ENCODE results near the gene ARHGAP6. TPM values are rescaled to one million over a fixed set of nuclear protein-coding genes. Genes with fewer than 3 reads are reported as not detected.

Gene ARHGAP6
- total RNA-seq, 1 donor from 2014 or later, result 4.9 TPM

DNA sequence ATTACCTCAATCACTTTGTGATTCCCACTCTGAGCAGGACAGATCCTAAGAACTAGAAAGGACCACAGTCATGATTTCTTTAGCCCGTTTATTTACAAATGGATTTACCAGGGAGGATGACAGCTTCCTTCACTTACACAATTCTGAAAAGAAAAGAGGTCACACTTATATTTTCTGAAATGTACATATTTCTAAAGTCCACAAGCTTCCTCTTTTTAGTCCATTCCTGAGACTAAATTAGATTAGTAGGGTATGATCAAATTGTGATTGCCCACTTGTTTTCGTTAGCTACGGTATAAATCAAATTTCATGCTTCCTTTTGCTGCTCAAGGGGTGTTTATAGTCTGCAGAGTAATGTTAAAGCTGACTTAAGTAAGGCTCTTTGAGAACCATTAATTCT lies 380.1 kb downstream of the ARHGAP6 start:
- no peak overlapping the region for H3K4me3 ChIP-seq (ENCODE audit: low read depth, low read length)
- DNase-seq (ENCODE audit: low read depth), result no peak
- TF ChIP-seq, protein P1, sequence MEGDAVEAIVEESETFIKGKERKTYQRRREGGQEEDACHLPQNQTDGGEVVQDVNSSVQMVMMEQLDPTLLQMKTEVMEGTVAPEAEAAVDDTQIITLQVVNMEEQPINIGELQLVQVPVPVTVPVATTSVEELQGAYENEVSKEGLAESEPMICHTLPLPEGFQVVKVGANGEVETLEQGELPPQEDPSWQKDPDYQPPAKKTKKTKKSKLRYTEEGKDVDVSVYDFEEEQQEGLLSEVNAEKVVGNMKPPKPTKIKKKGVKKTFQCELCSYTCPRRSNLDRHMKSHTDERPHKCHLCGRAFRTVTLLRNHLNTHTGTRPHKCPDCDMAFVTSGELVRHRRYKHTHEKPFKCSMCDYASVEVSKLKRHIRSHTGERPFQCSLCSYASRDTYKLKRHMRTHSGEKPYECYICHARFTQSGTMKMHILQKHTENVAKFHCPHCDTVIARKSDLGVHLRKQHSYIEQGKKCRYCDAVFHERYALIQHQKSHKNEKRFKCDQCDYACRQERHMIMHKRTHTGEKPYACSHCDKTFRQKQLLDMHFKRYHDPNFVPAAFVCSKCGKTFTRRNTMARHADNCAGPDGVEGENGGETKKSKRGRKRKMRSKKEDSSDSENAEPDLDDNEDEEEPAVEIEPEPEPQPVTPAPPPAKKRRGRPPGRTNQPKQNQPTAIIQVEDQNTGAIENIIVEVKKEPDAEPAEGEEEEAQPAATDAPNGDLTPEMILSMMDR (conservative IDR thresholded peaks at IDR 0.05; ENCODE audit: low read depth, low read length), result no peak

DNA sequence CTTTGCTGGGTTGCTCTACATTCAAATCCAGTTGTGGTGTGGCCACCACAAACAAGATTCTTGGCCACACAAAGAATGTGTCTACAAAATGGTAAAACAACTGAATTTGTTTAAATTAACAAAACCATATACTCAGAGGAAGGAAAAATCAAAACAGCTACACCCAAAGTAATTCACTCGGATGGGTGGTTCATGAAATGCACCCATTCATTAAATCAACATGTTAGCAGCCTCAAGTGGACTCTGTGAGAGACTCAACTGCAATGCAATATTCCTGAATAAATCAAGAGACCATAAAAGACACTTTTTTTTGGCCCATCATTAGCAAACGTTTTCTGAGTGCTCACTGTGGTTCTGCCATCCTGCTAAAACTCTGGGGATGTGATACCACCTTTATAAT lies 383.7 kb downstream of the ARHGAP6 start:
- no peak overlapping the region for H3K4me3 ChIP-seq (ENCODE audit: low read depth, low read length)
- TF ChIP-seq, protein P1 (conservative IDR thresholded peaks at IDR 0.05; ENCODE audit: low read depth, low read length), result no peak
- no peak for DNase-seq (ENCODE audit: low read depth)

DNA sequence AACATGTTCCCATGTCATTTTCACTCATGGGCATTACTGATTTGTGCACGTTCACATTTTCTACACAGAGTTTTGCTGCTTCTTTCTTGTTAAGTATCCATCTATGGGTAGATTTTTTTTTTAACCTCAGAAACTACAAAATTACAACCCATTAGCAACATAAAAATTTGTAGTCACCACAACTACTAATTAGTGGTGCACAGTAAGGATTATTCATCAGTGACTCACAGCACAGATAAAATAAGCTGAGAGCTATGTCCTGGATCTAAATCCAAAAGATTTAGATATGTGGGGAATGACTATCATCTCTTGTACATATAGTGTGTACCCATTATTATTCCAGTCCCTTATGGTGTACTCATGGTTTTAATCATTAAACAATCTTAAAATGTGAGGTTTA lies 392.2 kb downstream of the ARHGAP6 start:
- H3K4me3 ChIP-seq (ENCODE audit: low read depth, low read length), result no peak overlapping the region
- no peak for DNase-seq (ENCODE audit: low read depth)
- TF ChIP-seq, protein P1 (conservative IDR thresholded peaks at IDR 0.05; ENCODE audit: low read depth, low read length), result no peak

DNA sequence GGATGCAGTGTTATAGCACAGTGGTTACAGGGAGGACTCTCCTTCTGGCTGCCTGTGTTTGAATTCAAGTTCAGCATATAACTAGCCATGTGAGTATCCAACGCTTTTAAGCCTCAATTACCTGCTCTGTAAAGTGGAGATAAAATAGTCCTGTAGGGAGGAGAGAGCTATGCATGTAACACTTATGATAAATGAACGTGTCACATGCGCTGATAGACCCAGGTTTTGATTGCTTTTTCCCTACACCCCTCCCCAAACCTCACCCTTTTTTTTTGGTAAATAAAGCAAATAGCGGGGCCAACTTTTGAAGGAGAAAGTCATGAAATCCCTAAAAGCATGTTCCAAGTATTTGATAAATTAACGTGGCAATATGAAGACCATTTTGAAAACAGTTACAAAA lies 392.9 kb downstream of the ARHGAP6 start:
- H3K4me3 ChIP-seq (ENCODE audit: low read depth, low read length), result no peak overlapping the region
- TF ChIP-seq, protein P1 (conservative IDR thresholded peaks at IDR 0.05; ENCODE audit: low read depth, low read length), result no peak
- DNase-seq (ENCODE audit: low read depth), result no peak

DNA sequence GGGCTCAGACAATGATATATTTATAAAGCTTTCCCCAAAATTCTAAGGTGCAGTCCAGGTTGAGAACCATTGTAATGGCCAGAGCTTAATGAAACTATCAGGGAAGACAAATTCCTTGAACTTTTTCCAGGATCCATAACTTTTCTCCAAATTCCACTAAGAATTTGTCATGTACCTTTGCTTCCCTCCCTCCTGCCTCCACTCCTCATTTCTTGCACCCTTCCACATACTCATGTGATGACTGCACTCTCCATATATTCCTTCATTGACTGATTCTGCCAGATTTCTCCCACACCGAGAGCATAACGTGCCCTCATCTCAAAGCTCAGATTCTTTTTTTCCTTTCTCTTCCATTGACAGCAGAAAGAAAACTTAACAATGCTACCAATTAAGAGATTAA lies 393.4 kb downstream of the ARHGAP6 start:
- TF ChIP-seq, protein P1 (conservative IDR thresholded peaks at IDR 0.05; ENCODE audit: low read depth, low read length), result no peak
- H3K4me3 ChIP-seq (ENCODE audit: low read depth, low read length), result no peak overlapping the region
- no peak for DNase-seq (ENCODE audit: low read depth)

DNA sequence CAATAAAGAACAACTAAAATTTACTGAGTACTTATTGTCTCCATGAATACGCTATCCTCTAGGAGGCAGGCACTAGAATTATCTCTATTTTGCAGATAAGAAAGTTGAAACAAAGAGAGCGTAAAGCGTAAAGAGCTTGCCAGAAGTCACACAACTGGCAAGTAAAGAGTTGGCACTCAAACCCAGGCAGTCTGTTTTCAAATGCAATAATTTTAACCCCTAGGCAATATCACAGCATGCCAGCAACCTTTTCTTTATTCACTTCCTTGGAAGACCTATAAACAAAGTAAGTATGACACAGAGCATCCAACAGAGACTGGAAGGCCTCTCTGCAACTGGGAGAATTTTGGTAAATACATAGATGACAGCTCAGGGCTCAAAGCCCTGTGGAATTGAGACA lies 395.7 kb downstream of the ARHGAP6 start:
- DNase-seq (ENCODE audit: low read depth), result no peak
- TF ChIP-seq, protein P1 (conservative IDR thresholded peaks at IDR 0.05; ENCODE audit: low read depth, low read length), result no peak
- no peak overlapping the region for H3K4me3 ChIP-seq (ENCODE audit: low read depth, low read length)

DNA sequence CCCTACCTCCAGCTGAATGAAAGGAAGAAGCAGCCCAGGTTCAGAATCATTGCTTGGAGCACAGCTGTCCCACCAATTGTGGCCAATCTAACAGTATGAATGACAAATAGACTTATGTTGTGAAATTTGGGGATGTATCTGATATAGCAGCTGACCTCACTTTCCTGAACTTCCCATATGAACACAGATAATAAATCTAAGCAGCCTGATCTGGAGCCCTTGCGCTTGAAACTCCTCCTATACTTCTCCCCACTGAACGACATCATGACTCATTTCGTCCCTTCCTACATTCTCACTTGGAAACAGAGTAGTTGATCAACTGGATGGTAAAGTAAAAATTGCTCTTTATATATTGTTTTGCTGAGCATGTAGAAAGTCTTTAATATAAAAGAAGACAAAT lies 396.7 kb downstream of the ARHGAP6 start:
- H3K4me3 ChIP-seq (ENCODE audit: low read depth, low read length), result no peak overlapping the region
- no peak for DNase-seq (ENCODE audit: low read depth)
- TF ChIP-seq, protein P1 (conservative IDR thresholded peaks at IDR 0.05; ENCODE audit: low read depth, low read length), result no peak

All from epithelial cell of proximal tubule (primary cell).